ENCODE data around the gene SIM2. TPM values are rescaled to one million over a fixed set of nuclear protein-coding genes. Genes with fewer than 3 reads are reported as not detected.

Gene SIM2
- total and polyA plus RNA-seq, 4 donors = not detected

DNA sequence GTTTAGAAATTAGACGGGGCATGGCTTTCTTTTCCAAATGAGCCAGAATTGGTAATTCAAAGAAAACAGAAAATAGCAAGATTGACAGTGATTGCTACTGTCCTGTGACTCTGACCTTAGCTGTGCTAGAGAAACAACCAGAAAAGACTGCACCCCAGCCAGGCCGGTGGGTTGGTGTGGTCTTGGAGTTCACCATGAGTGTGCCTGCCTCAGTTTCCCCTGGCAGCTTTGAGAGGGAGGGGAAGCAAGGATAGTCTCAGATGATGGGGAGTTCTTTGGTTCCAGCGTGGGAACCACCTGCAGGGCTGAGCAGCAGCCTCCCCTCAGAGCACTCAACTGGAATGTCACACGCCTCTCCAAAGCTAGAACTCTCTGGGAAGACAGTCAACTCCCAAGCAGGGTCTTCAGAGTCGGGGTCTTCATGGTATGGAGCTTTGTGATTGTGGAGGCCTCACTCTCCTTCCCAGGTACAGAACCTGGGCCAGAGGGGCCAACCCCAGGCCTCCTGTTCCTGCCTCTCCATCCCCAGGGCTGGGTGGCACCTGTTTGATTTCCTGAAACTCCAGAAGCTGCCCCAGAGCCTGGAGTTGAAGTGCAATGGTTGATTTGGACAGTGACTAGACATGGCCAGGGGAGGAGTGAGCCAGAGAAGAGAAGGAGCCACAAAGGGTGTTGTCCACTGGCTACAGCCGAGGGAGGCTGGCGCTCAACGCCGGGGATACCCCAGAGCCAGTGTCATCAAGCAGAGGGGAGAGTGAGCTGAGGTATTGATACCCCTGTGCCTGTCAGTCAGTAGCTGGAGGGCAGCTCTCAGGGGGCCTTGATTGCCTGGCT lies 35.7 kb downstream of the SIM2 start:
- no peaks in the 10 kb centered on the region for H3K4me1 ChIP-seq (ENCODE audit: control insufficient read depth in 1 of 2, insufficient read depth in 2 of 2, low read length in 2 of 2)
- H3K4me3 ChIP-seq (ENCODE audit: low read length in 2 of 2) = no peak overlapping the region
- ATAC-seq (ENCODE audit: low FRiP score) (no peak), DNase-seq (peak in 1 of 2 donors; percentile 30)
- no peak overlapping the region for H3K27ac ChIP-seq (ENCODE audit: low read depth in 1 of 2, low read length in 2 of 2)
- 92 to 93% methylated on average over 9 of the region's 9 CpGs for WGBS, 2 donors
- no peaks in the 10 kb centered on the region for H3K9me3 ChIP-seq (ENCODE audit: control insufficient read depth, low read length)
- no peaks in the 10 kb centered on the region for H3K36me3 ChIP-seq (ENCODE audit: control insufficient read depth in 1 of 2, insufficient read depth in 2 of 2, low read length in 1 of 2)
- H3K27me3 ChIP-seq (ENCODE audit: control insufficient read depth in 1 of 2, insufficient read depth in 2 of 2, low read length in 1 of 2) = no peaks in the 10 kb centered on the region
- intact Hi-C loops (cut with DNase I) = no loop called here

DNA sequence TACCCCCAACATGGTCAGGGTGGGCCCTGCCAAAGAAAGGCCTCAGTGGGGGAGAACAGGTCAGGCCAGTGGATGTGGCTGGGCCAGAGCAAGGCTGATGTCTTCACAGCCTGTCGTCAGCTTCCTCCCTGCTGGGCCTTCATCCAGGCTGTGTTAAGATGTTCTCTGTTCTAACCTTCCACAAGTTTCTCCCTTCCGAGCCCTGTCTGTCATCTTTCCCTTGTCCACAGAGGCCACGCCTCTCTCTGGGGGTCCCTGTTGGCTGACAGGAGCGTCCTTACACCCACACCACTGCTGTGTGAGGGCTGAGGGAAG lies 36.2 kb downstream of the SIM2 start:
- no peaks in the 10 kb centered on the region for H3K9me3 ChIP-seq (ENCODE audit: control insufficient read depth, low read length)
- intact Hi-C loops (cut with DNase I) = no loop called here
- no peak overlapping the region for H3K4me3 ChIP-seq (ENCODE audit: low read length in 2 of 2)
- no peak overlapping the region for H3K27ac ChIP-seq (ENCODE audit: low read depth in 1 of 2, low read length in 2 of 2)
- peak; percentile 48 for ATAC-seq (ENCODE audit: low FRiP score)
- no peaks in the 10 kb centered on the region for H3K27me3 ChIP-seq (ENCODE audit: control insufficient read depth in 1 of 2, insufficient read depth in 2 of 2, low read length in 1 of 2)
- H3K36me3 ChIP-seq (ENCODE audit: control insufficient read depth in 1 of 2, insufficient read depth in 2 of 2, low read length in 1 of 2) = no peaks in the 10 kb centered on the region
- peak in 1 of 2 donors; percentile 31 for DNase-seq
- WGBS, 2 donors = 68 to 70% methylated on average over 4 of the region's 4 CpGs
- H3K4me1 ChIP-seq (ENCODE audit: control insufficient read depth in 1 of 2, insufficient read depth in 2 of 2, low read length in 2 of 2) = no peaks in the 10 kb centered on the region

DNA sequence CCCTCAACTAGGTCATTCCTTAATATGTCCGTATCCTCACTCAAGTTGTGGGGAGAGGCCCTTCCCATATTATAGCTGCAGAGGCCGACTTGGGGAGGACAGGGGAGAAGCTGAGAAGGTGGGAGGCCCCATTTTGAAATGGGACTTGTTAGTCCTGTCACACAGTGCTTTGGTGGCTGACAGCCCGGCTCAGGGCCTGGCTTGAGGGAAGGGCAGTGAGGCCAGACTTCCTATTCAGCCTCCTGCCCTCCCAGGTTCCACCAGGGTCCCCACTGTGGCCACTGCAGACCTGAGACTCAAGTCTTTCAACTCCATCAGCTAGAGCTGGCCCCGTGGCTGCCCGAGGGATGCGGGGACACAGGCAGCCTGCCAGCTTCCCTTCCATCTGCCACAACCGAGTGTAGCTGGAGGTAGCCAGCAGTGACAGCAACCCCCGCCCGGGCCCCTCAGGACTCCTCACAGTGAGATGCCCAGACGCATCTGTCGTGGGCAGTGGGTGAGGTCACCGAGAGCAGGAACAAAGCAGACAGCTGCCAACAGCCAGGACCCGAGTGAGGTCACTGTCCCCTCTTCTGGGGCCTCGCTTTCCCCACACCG lies 36.9 kb downstream of the SIM2 start:
- DNase-seq (peak in 1 of 2 donors; percentile 58), ATAC-seq (ENCODE audit: low FRiP score) (no peak)
- Histone ChIP-seq H3K9me3 (ENCODE audit: control insufficient read depth, low read length) (no peaks in the 10 kb centered on the region), H3K27me3 (ENCODE audit: control insufficient read depth in 1 of 2, insufficient read depth in 2 of 2, low read length in 1 of 2) (no peaks in the 10 kb centered on the region), H3K4me1 (ENCODE audit: control insufficient read depth in 1 of 2, insufficient read depth in 2 of 2, low read length in 2 of 2) (no peaks in the 10 kb centered on the region), H3K27ac (ENCODE audit: low read depth in 1 of 2, low read length in 2 of 2) (no peak overlapping the region), H3K4me3 (ENCODE audit: low read length in 2 of 2) (no peak overlapping the region), H3K36me3 (ENCODE audit: control insufficient read depth in 1 of 2, insufficient read depth in 2 of 2, low read length in 1 of 2) (no peaks in the 10 kb centered on the region)
- intact Hi-C loops (cut with DNase I) = no loop called here
- WGBS, 2 donors = 57 to 64% methylated on average over 15 of the region's 15 CpGs

DNA sequence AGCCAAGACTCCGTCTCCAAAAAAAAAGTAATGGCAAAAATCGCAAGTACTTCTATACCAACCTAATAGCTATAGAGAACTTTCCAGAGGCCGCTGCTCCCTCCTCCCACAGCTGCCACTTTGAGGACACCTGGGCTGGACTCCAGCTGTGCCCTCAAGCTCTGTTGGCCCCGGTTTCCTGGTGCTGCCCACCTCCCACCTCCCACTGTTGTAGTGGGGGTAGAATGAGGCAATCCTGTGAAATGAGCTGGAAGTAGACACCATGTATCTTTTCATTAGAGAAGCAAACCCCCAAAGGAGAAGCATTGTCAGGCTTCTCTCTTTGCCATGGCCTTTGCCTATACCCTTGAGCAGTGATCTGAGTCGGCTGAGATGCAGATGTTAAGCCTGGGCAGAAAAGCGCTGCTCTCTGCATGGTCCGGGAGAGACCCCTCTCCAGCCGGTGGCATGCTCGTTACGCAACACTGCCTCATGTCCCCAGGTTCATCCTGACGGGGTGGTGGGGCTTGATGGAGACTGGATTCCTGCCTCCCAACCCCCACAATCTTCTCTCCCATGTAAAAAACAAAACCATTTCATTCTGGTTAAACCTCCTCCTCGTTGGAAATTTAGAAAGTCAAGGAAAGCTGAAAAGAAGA lies 39.7 kb downstream of the SIM2 start:
- intact Hi-C loops (cut with DNase I) = no loop called here
- 73 to 76% methylated on average over 12 of the region's 12 CpGs for WGBS, 2 donors
- Histone ChIP-seq H3K4me1 (ENCODE audit: control insufficient read depth in 1 of 2, insufficient read depth in 2 of 2, low read length in 2 of 2) (no peaks in the 10 kb centered on the region), H3K27me3 (ENCODE audit: control insufficient read depth in 1 of 2, insufficient read depth in 2 of 2, low read length in 1 of 2) (no peaks in the 10 kb centered on the region), H3K27ac (ENCODE audit: low read depth in 1 of 2, low read length in 2 of 2) (no peak overlapping the region), H3K36me3 (ENCODE audit: control insufficient read depth in 1 of 2, insufficient read depth in 2 of 2, low read length in 1 of 2) (no peaks in the 10 kb centered on the region), H3K4me3 (ENCODE audit: low read length in 2 of 2) (no peak overlapping the region), H3K9me3 (ENCODE audit: control insufficient read depth, low read length) (no peaks in the 10 kb centered on the region)
- DNase-seq = peak in 1 of 2 donors; percentile 55
- no peak for ATAC-seq (ENCODE audit: low FRiP score)

DNA sequence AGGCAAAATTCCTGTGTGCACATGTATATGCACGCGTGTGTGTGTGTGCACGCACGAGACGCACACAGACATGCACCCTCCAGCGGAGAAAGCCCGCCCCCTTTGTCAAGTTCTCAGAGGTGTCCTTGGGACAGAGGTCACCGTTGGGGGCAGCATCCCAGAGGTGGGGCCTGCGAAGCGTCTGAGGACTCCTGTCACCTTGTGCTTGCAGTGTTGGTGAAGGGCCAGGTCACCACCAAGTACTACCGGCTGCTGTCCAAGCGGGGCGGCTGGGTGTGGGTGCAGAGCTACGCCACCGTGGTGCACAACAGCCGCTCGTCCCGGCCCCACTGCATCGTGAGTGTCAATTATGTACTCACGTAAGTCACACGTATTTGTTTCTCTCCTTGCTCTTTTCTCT lies 42.6 kb downstream of the SIM2 start:
- Histone ChIP-seq H3K36me3 (ENCODE audit: control insufficient read depth in 1 of 2, insufficient read depth in 2 of 2, low read length in 1 of 2) (no peaks in the 10 kb centered on the region), H3K27me3 (ENCODE audit: control insufficient read depth in 1 of 2, insufficient read depth in 2 of 2, low read length in 1 of 2) (no peaks in the 10 kb centered on the region), H3K4me3 (ENCODE audit: low read length in 2 of 2) (no peak overlapping the region), H3K9me3 (ENCODE audit: control insufficient read depth, low read length) (no peaks in the 10 kb centered on the region), H3K4me1 (ENCODE audit: control insufficient read depth in 1 of 2, insufficient read depth in 2 of 2, low read length in 2 of 2) (no peaks in the 10 kb centered on the region), H3K27ac (ENCODE audit: low read depth in 1 of 2, low read length in 2 of 2) (no peak overlapping the region)
- DNase-seq = peak in 1 of 2 donors; percentile 66
- WGBS, 2 donors = 94 to 96% methylated on average over 21 of the region's 21 CpGs
- intact Hi-C loops (cut with DNase I) = no loop called here
- no peak for ATAC-seq (ENCODE audit: low FRiP score)

DNA sequence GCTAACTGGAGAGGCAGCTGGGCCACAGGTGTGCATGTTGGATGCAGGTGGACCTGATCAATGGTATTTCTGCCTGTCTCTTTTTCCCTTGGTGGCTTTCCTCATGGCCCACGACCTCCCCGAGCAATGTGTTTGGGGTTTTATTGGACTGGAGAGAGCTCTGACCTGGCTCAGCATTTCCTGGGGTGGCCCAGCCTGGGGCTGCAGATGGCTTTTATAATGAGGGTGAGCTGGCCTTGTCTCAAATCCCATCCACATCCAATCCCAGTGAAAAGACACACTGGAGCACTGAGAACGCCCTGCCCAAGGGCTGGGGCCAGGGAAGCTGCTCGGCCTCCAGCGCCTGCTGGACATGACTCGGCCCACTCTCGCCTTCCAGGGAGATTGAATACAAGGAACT lies 44.1 kb downstream of the SIM2 start:
- H3K4me3 ChIP-seq (ENCODE audit: low read length in 2 of 2) = no peak overlapping the region
- no peak for ATAC-seq (ENCODE audit: low FRiP score)
- DNase-seq = peak in 1 of 2 donors; percentile 17
- H3K27me3 ChIP-seq (ENCODE audit: control insufficient read depth in 1 of 2, insufficient read depth in 2 of 2, low read length in 1 of 2) = no peaks in the 10 kb centered on the region
- no peak overlapping the region for H3K27ac ChIP-seq (ENCODE audit: low read depth in 1 of 2, low read length in 2 of 2)
- intact Hi-C loops (cut with DNase I) = no loop called here
- no peaks in the 10 kb centered on the region for H3K36me3 ChIP-seq (ENCODE audit: control insufficient read depth in 1 of 2, insufficient read depth in 2 of 2, low read length in 1 of 2)
- WGBS, 2 donors = 94 to 97% methylated on average over 7 of the region's 7 CpGs
- H3K9me3 ChIP-seq (ENCODE audit: control insufficient read depth, low read length) = no peaks in the 10 kb centered on the region
- H3K4me1 ChIP-seq (ENCODE audit: control insufficient read depth in 1 of 2, insufficient read depth in 2 of 2, low read length in 2 of 2) = no peaks in the 10 kb centered on the region

GRCh38 chr21:36743446-36743845 lies 44.5 kb downstream of the SIM2 start:
- Histone ChIP-seq H3K27me3 (ENCODE audit: control insufficient read depth in 1 of 2, insufficient read depth in 2 of 2, low read length in 1 of 2) (no peaks in the 10 kb centered on the region), H3K27ac (ENCODE audit: low read depth in 1 of 2, low read length in 2 of 2) (no peak overlapping the region), H3K4me3 (ENCODE audit: low read length in 2 of 2) (no peak overlapping the region), H3K36me3 (ENCODE audit: control insufficient read depth in 1 of 2, insufficient read depth in 2 of 2, low read length in 1 of 2) (no peaks in the 10 kb centered on the region), H3K9me3 (ENCODE audit: control insufficient read depth, low read length) (no peaks in the 10 kb centered on the region), H3K4me1 (ENCODE audit: control insufficient read depth in 1 of 2, insufficient read depth in 2 of 2, low read length in 2 of 2) (no peaks in the 10 kb centered on the region)
- ATAC-seq (ENCODE audit: low FRiP score) (no peak), DNase-seq (peak in 1 of 2 donors; percentile 57)
- intact Hi-C loops (cut with DNase I) = no loop called here
- 96 to 98% methylated on average over 9 of the region's 9 CpGs for WGBS, 2 donors

- no peaks in the 10 kb centered on the region for H3K9me3 ChIP-seq (ENCODE audit: control insufficient read depth, low read length)
- H3K27ac ChIP-seq (ENCODE audit: low read depth in 1 of 2, low read length in 2 of 2) = no peak overlapping the region
- no peaks in the 10 kb centered on the region for H3K27me3 ChIP-seq (ENCODE audit: control insufficient read depth in 1 of 2, insufficient read depth in 2 of 2, low read length in 1 of 2)
- 92 to 94% methylated on average over 3 of the region's 3 CpGs for WGBS, 2 donors
- no peak for ATAC-seq (ENCODE audit: low FRiP score)
- H3K36me3 ChIP-seq (ENCODE audit: control insufficient read depth in 1 of 2, insufficient read depth in 2 of 2, low read length in 1 of 2) = no peaks in the 10 kb centered on the region
- intact Hi-C loops (cut with DNase I) = no loop called here
- H3K4me3 ChIP-seq (ENCODE audit: low read length in 2 of 2) = no peak overlapping the region
- H3K4me1 ChIP-seq (ENCODE audit: control insufficient read depth in 1 of 2, insufficient read depth in 2 of 2, low read length in 2 of 2) = no peaks in the 10 kb centered on the region
- DNase-seq = no peak
Observed at GRCh38 chr21:36744190-36744559, 45.3 kb downstream of the SIM2 start.
